T-helper 2 cell treated with Interferon-gamma antibody and Interleukin-4, amounts not matched to agents 100 ng/mL and 5 ng/mL, for 36 hours (primary cell): ENCODE data around the gene DLGAP3. TPM values are rescaled to one million over a fixed set of nuclear protein-coding genes. Genes with fewer than 3 reads are reported as not detected.
"Not testable (repeated sequence)": the region's sequence is repeated elsewhere in the genome, so short reads cannot be mapped to it uniquely, and the experiment has no call there.

Experiments used
- intact Hi-C: fragments of 100-400 bp; cut with micrococcal nuclease; formaldehyde crosslinking; loops from one replicate; pipeline ENCODE4 v1.15.1; 2023
- total RNA-seq: library from RNA; stranded (reverse); gene quantifications from 2 replicates; pipeline ENCODE4 v1.2.3, GENCODE V29; 2022

Gene DLGAP3
- total RNA-seq, 1 donor from 2014 or later: 0.36 TPM

- intact Hi-C loops: no loop called here
Measured at GRCh38 chr1:34840426-34840825, 89.0 kb downstream of the DLGAP3 start.

GRCh38 chr1:34839526-34840305, 89.7 kb downstream of the DLGAP3 start:
- intact Hi-C loops: no loop called here

- intact Hi-C loops: no loop called here
Measured at GRCh38 chr1:34833711-34834110, 95.7 kb downstream of the DLGAP3 start.

GRCh38 chr1:34831721-34832246, 97.7 kb downstream of the DLGAP3 start:
- intact Hi-C loops: no loop called here

GRCh38 chr1:34829250-34829649, 100.2 kb downstream of the DLGAP3 start:
- intact Hi-C loops: no loop called here

- intact Hi-C loops: no loop called here
Measured at GRCh38 chr1:34828611-34829010, 100.8 kb downstream of the DLGAP3 start.

GRCh38 chr1:34827341-34827941, 102.0 kb downstream of the DLGAP3 start:
- intact Hi-C loops: no loop called here

GRCh38 chr1:34825455-34826091, 103.9 kb downstream of the DLGAP3 start:
- intact Hi-C loops: no loop called here

GRCh38 chr1:34824817-34825454, 104.5 kb downstream of the DLGAP3 start:
- intact Hi-C loops: no loop called here

- intact Hi-C loops: no loop called here
Measured at GRCh38 chr1:34822202-34822601, 107.2 kb downstream of the DLGAP3 start.

- intact Hi-C loops: not testable (repeated sequence)
Measured at GRCh38 chr1:34818862-34819261, 110.6 kb downstream of the DLGAP3 start.

GRCh38 chr1:34816778-34817177, 112.7 kb downstream of the DLGAP3 start:
- intact Hi-C loops: no loop called here

- intact Hi-C loops: no loop called here
Measured at GRCh38 chr1:34816332-34816731, 113.1 kb downstream of the DLGAP3 start.

Other genes with a start within 250 kb of the DLGAP3 start
- gene GJB5, start 174.6 kb downstream of the DLGAP3 start, total RNA-seq: not detected in 2 replicates
- gene GJB4, start 169.9 kb downstream of the DLGAP3 start, total RNA-seq: not detected in 2 replicates
- gene GJB3, start 148.4 kb downstream of the DLGAP3 start, total RNA-seq: not detected in 2 replicates
- gene GJA4, start 136.7 kb downstream of the DLGAP3 start, total RNA-seq: not detected in 2 replicates
- 43.5 and 47.2 TPM in 2 replicates for gene SMIM12, start 69.9 kb downstream of the DLGAP3 start, total RNA-seq
- gene TMEM35B, start 55.7 kb upstream of the DLGAP3 start, total RNA-seq: 19.6 and 20.7 TPM in 2 replicates
- gene ZMYM6, start 102.3 kb upstream of the DLGAP3 start, total RNA-seq: 26.1 and 26.3 TPM in 2 replicates
- gene ZMYM1, start 149.7 kb upstream of the DLGAP3 start, total RNA-seq: 9.0 and 13.5 TPM in 2 replicates